RWPE2 (cell line): ENCODE measurements around the gene SMIM10L2A.

Source experiments
- ATAC-seq: fragments of 200-7000 bp; cut with Tn5 transposase; 3 replicates; pipeline ENCODE4 v1.9.1; 2021; ENCODE audit warnings: low read depth
- DNase-seq: peaks from one replicate; pipeline ENCODE4 v3.0.0-alpha.2; 2020; ENCODE audit warnings: low spot score
- H3K27ac ChIP-seq: fragments of 450-650 bp; 2 replicates; pipeline ENCODE4 v1.5.1; 2017; ENCODE audit warnings: mild to moderate bottlenecking; ENCODE audit not compliant: poor library complexity, severe bottlenecking
- H3K27me3 ChIP-seq: fragments of 250-450 bp; sonication (Bioruptor Pico); 2 replicates; pipeline ENCODE4 v1.5.1; 2021; ENCODE audit warnings: mild to moderate bottlenecking, moderate library complexity; ENCODE audit not compliant: insufficient read depth, poor library complexity, severe bottlenecking
- H3K36me3 ChIP-seq: fragments of 250-450 bp; sonication (Bioruptor Pico); 2 replicates; pipeline ENCODE4 v1.5.1; 2020; ENCODE audit warnings: low read depth, mild to moderate bottlenecking, moderate library complexity
- H3K4me1 ChIP-seq: fragments of 250-450 bp; sonication (Bioruptor Pico); 2 replicates; pipeline ENCODE4 v1.5.1; 2021; ENCODE audit warnings: mild to moderate bottlenecking, moderate library complexity; ENCODE audit not compliant: insufficient read depth, poor library complexity, severe bottlenecking
- H3K4me3 ChIP-seq: fragments of 250-450 bp; sonication (Bioruptor Pico); 2 replicates; pipeline ENCODE4 v1.5.1; 2021; ENCODE audit warnings: mild to moderate bottlenecking, moderate library complexity; ENCODE audit not compliant: severe bottlenecking
- H3K9me3 ChIP-seq: fragments of 250-450 bp; sonication (Bioruptor Pico); 2 replicates; pipeline ENCODE4 v1.5.1; 2021; ENCODE audit warnings: mild to moderate bottlenecking, moderate library complexity; ENCODE audit not compliant: severe bottlenecking
- CTCF ChIP-seq: fragments of 450-650 bp; IDR thresholded peaks from one replicate; pipeline ENCODE4 v1.5.1; 2017; ENCODE audit warnings: mild to moderate bottlenecking, moderate library complexity; ENCODE audit not compliant: poor library complexity, severe bottlenecking

Gene SMIM10L2A

GRCh38 chrX:135425026-135425965 is 3.6 kb downstream of the SMIM10L2A start:
- Histone ChIP-seq H3K36me3 (no peaks in the 10 kb centered on the region), H3K9me3 (no peaks in the 10 kb centered on the region), H3K4me1 (no peaks in the 10 kb centered on the region), H3K27me3 (no peaks in the 10 kb centered on the region), H3K27ac (no peak overlapping the region), H3K4me3 (no peak overlapping the region)
- DNase-seq = no peak
- no peak for ATAC-seq
- no peak for TF ChIP-seq CTCF

GRCh38 chrX:135429429-135429828 is 7.7 kb downstream of the SMIM10L2A start:
- Histone ChIP-seq H3K27ac (no peak overlapping the region), H3K4me3 (no peak overlapping the region), H3K27me3 (no peaks in the 10 kb centered on the region), H3K36me3 (no peaks in the 10 kb centered on the region), H3K9me3 (no peaks in the 10 kb centered on the region), H3K4me1 (no peaks in the 10 kb centered on the region)
- TF ChIP-seq CTCF = no peak
- DNase-seq (no peak), ATAC-seq (no peak)

- no peak for DNase-seq
- Histone ChIP-seq H3K9me3 (no peaks in the 10 kb centered on the region), H3K4me1 (no peaks in the 10 kb centered on the region), H3K27me3 (no peaks in the 10 kb centered on the region), H3K36me3 (no peaks in the 10 kb centered on the region), H3K27ac (no peak overlapping the region), H3K4me3 (no peak overlapping the region)
- no peak for TF ChIP-seq CTCF
- ATAC-seq = no peak
Measured at GRCh38 chrX:135431886-135432285, 10.1 kb downstream of the SMIM10L2A start.

GRCh38 chrX:135432453-135432852 is 10.7 kb downstream of the SMIM10L2A start:
- Histone ChIP-seq H3K27ac (no peak overlapping the region), H3K9me3 (no peaks in the 10 kb centered on the region), H3K27me3 (no peaks in the 10 kb centered on the region), H3K4me3 (no peak overlapping the region), H3K36me3 (no peaks in the 10 kb centered on the region), H3K4me1 (no peaks in the 10 kb centered on the region)
- no peak for TF ChIP-seq CTCF
- no peak for ATAC-seq
- DNase-seq = no peak
